GM12878 (cell line): ENCODE results near the gene TECPR1. TPM values are rescaled to one million over a fixed set of nuclear protein-coding genes. Genes with fewer than 3 reads are reported as not detected.

Source experiments
- ATAC-seq: fragments of 200-7000 bp; cut with Tn5 transposase; 3 replicates; pipeline ENCODE4 v1.9.1; 2020; ENCODE audit warnings: mild to moderate bottlenecking, moderate library complexity
- BruUV-seq: library from RNA; stranded (reverse); fragments of 400-500 nt; replicated peaks from 2 replicates; lab custom pipeline; 2021; lab: Mats Ljungman, UMichigan
- CTCF ChIA-PET: fragments of 300-600 bp; sonication (Branson Sonifier 250); formaldehyde crosslinking; extraction: SDS; loops from one replicate; lab custom pipeline; 2021; ENCODE audit warnings: inconsistent platforms; lab: Yijun Ruan, JAX
- POLR2A ChIA-PET: fragments of 350-600 bp; formaldehyde crosslinking; extraction: SDS; loops from one replicate; lab custom pipeline; 2021; ENCODE audit warnings: inconsistent platforms; lab: Charles Lee
- RAD21 ChIA-PET: fragments of 300-600 bp; sonication (Branson Sonifier 250); formaldehyde crosslinking; loops from one replicate; lab custom pipeline; 2023; ENCODE audit warnings: antibody characterized with exemption; ENCODE audit not compliant: unreplicated experiment; lab: Charles Lee
- SMC1A ChIA-PET: fragments of 300-600 bp; sonication (Branson Sonifier 250); formaldehyde crosslinking; loops from one replicate; lab custom pipeline; 2023; ENCODE audit not compliant: unreplicated experiment, uncharacterized antibody; lab: Charles Lee
- DNase-seq: peaks from one replicate; pipeline ENCODE4 v3.0.0-alpha.2; 2011; ENCODE audit warnings: low read depth, low spot score
- FAIRE-seq: peaks from 3 replicates; lab custom pipeline; 2011; peaks lifted over from hg19 to GRCh38; lab: Jason Lieb, UNC
- H2AFZ ChIP-seq: 2 replicates; pipeline ENCODE4 v1.6.0; 2011; ENCODE audit warnings: low read depth, low read length, control low read depth; ENCODE audit not compliant: control insufficient read depth
- H3K27ac ChIP-seq: 2 replicates; pipeline ENCODE4 v1.5.1; 2011; ENCODE audit warnings: control low read depth; ENCODE audit not compliant: control insufficient read depth, insufficient read depth
- H3K27me3 ChIP-seq, 2 experiments: replicated peaks in 1 of 2; 2 replicates each; pipeline versions ENCODE4 v1.6.0 to v1.6.1; 2011; ENCODE audit warnings: low read length in 1 of 2; ENCODE audit not compliant: control insufficient read depth in 2 of 2, insufficient read depth in 2 of 2
- H3K36me3 ChIP-seq, 2 experiments: 2 replicates each; pipeline ENCODE4 v1.5.1; 2011; ENCODE audit warnings: low read length in 1 of 2; ENCODE audit not compliant: control insufficient read depth in 2 of 2, insufficient read depth in 2 of 2
- H3K4me1 ChIP-seq: 2 replicates; pipeline ENCODE4 v1.6.1; 2011; ENCODE audit warnings: mild to moderate bottlenecking, low read length, moderate library complexity, mixed read lengths; ENCODE audit not compliant: control insufficient read depth, insufficient read depth
- H3K4me2 ChIP-seq: 2 replicates; pipeline ENCODE4 v1.6.0; 2011; ENCODE audit warnings: control low read depth; ENCODE audit not compliant: control insufficient read depth, insufficient read depth
- H3K4me3 ChIP-seq: fragments of 200-600 bp; sonication (generic); 2 replicates; pipeline ENCODE4 v1.5.1; 2016
- H3K79me2 ChIP-seq: 2 replicates; pipeline ENCODE4 v1.6.0; 2011; ENCODE audit warnings: low read length; ENCODE audit not compliant: control insufficient read depth, insufficient read depth
- H3K9ac ChIP-seq: 2 replicates; pipeline ENCODE4 v1.8.0; 2011; ENCODE audit warnings: low read length, control low read depth, mixed read lengths; ENCODE audit not compliant: control insufficient read depth, insufficient read depth
- H3K9me3 ChIP-seq: replicated peaks from 3 replicates; pipeline ENCODE4 v1.5.1; 2011; ENCODE audit warnings: mild to moderate bottlenecking, low read length; ENCODE audit not compliant: control insufficient read depth, insufficient read depth
- H4K20me1 ChIP-seq: 2 replicates; pipeline ENCODE4 v1.6.0; 2011; ENCODE audit not compliant: control insufficient read depth, insufficient read depth
- EGR1 ChIP-seq, 2 experiments: IDR thresholded peaks; 1 replicate in 1 of 2; 2 replicates in 1 of 2; pipeline ENCODE4 v1.6.1; 2011 to 2012; ENCODE audit warnings: low read depth in 2 of 2, low read length in 2 of 2, borderline replicate concordance in 1 of 2, mild to moderate bottlenecking in 1 of 2, moderate library complexity in 1 of 2
- FOXK2 ChIP-seq: fragments of 450-650 bp; IDR thresholded peaks from 2 replicates; pipeline ENCODE4 v1.6.1; 2017; ENCODE audit warnings: mild to moderate bottlenecking, moderate library complexity
- FOXM1 ChIP-seq: IDR thresholded peaks from 2 replicates; pipeline ENCODE4 v1.6.1; 2012; ENCODE audit warnings: low read depth, mild to moderate bottlenecking, inconsistent platforms, low read length, moderate library complexity
- HDAC2 ChIP-seq: fragments of 200-600 bp; sonication (generic); IDR thresholded peaks from 2 replicates; pipeline ENCODE4 v1.6.1; 2017
- MYB ChIP-seq: fragments of 150-350 bp; IDR thresholded peaks from 2 replicates; pipeline ENCODE4 v1.6.1; 2014; ENCODE audit warnings: mild to moderate bottlenecking, low read depth, low read length, borderline replicate concordance
- NR2C2 ChIP-seq: IDR thresholded peaks from 2 replicates; pipeline ENCODE4 v1.6.1; 2011; ENCODE audit warnings: borderline replicate concordance, low read depth; ENCODE audit not compliant: control insufficient read depth, insufficient read length
- PBX3 ChIP-seq: IDR thresholded peaks from 2 replicates; pipeline ENCODE4 v1.6.1; 2011; ENCODE audit warnings: mild to moderate bottlenecking, low read depth, low read length, moderate library complexity; ENCODE audit not compliant: insufficient replicate concordance
- RELA ChIP-seq: fragments of 450-650 bp; IDR thresholded peaks from 2 replicates; pipeline ENCODE4 v1.8.0; 2014; ENCODE audit warnings: borderline replicate concordance; ENCODE audit not compliant: partially characterized antibody
- SIN3A ChIP-seq: IDR thresholded peaks from 2 replicates; pipeline ENCODE4 v1.6.1; 2012; ENCODE audit warnings: low read depth, low read length, improper control_type of control experiment
- SMARCA5 ChIP-seq: fragments of 450-650 bp; IDR thresholded peaks from 2 replicates; pipeline ENCODE4 v1.6.1; 2017; ENCODE audit warnings: mild to moderate bottlenecking
- SREBF1 ChIP-seq: IDR thresholded peaks from 2 replicates; pipeline ENCODE4 v1.6.1; 2012; ENCODE audit warnings: mild to moderate bottlenecking, low read length
- SRF ChIP-seq, 2 experiments: IDR thresholded peaks; 2 replicates each; pipeline ENCODE4 v1.6.1; 2011; ENCODE audit warnings: low read depth in 2 of 2, low read length in 2 of 2, mild to moderate bottlenecking in 1 of 2, moderate library complexity in 1 of 2
- TCF12 ChIP-seq: IDR thresholded peaks from 2 replicates; pipeline ENCODE4 v1.6.1; 2011; ENCODE audit warnings: low read depth, mild to moderate bottlenecking, low read length
- TCF7 ChIP-seq: IDR thresholded peaks from 2 replicates; pipeline ENCODE4 v1.6.1; 2014; ENCODE audit warnings: antibody characterized with exemption, borderline replicate concordance
- WGBS: methylation state at CpG from one replicate; pipeline ENCODE4 v1.1.6; 2016; ENCODE audit warnings: low lambda C conversion rate; ENCODE audit not compliant: insufficient replicate concordance, insufficient coverage; ENCODE audit errors: missing lambda C conversion rate; 5-methylcytosine and 5-hydroxymethylcytosine counted together
- in situ Hi-C: fragments of 300-500 bp; cut with MboI; formaldehyde crosslinking; loops from 9 replicates; pipeline ENCODE4 v1.14.3; 2018; ENCODE audit warnings: mixed read lengths
- intact Hi-C: fragments of 100-400 bp; cut with micrococcal nuclease; formaldehyde crosslinking; loops from one replicate; pipeline ENCODE4 v1.14.2; 2022; ENCODE audit not compliant: unreplicated experiment
- polyA plus RNA-seq, 11 experiments: library from polyadenylated mRNA; depleted of rRNA in 4 of 11; unstranded in 6 of 11; stranded (reverse) in 5 of 11; fragments of >200 nt; fragmentation: Nextera tagmentation in 4 of 11; fragmentation: Illumina TruSeq in 1 of 11; extraction: Ambion mirVana in 4 of 11; extraction: Trizol in 1 of 11; gene quantifications; 1 replicate in 1 of 11; 2 replicates in 10 of 11; pipeline versions ENCODE4 v1.2.1 to v1.2.3, GENCODE V29; 2011 to 2016; ENCODE audit warnings: inconsistent platforms in 2 of 11, missing spikeins in 2 of 11, low read depth in 1 of 11
- total RNA-seq, 4 experiments: library from RNA; depleted of rRNA in 3 of 4; stranded (reverse); fragments of >200 nt in 3 of 4; fragmentation: Illumina TruSeq in 1 of 4; extraction: Trizol in 1 of 4; gene quantifications; 2 replicates each; pipeline versions ENCODE4 v1.2.1 to v1.2.3, GENCODE V29; 2013 to 2021
- TF ChIP-seq, protein P1 (sequence below): fragments of 150-350 bp; IDR thresholded peaks from 2 replicates; pipeline ENCODE4 v1.6.1; 2014; ENCODE audit warnings: mild to moderate bottlenecking, low read depth, low read length

Gene TECPR1
- total and polyA plus RNA-seq, 10 of the 15 experiments (the other 5 are each of a cell fraction or from before 2014, with no cell fraction given) = 0.26 to 16.8 (median 4.2) TPM

GRCh38 chr7:98205162-98205845 lies 46.7 kb downstream of the TECPR1 start:
- RAD21 ChIA-PET = no interaction called here
- peaks cover 5 to 13% of the 10 kb centered on the region in 2 experiments; a peak in 3 of 4 replicates for H3K36me3 ChIP-seq
- H3K4me3 ChIP-seq = no peak overlapping the region
- 98% methylated on average over 31 of the region's 47 CpGs for WGBS
- SMC1A ChIA-PET = no interaction called here
- DNase-seq = no peak
- no peaks in the 10 kb centered on the region for H3K79me2 ChIP-seq
- CTCF ChIA-PET = interaction anchor here (0.8 kb wide), 1 partner anchor 184 kb away, joined by 3 read pairs; no protein-coding TSS in a partner anchor
- no peak for TF ChIP-seq MYB
- TF ChIP-seq FOXK2 = no peak
- TF ChIP-seq, protein P1, sequence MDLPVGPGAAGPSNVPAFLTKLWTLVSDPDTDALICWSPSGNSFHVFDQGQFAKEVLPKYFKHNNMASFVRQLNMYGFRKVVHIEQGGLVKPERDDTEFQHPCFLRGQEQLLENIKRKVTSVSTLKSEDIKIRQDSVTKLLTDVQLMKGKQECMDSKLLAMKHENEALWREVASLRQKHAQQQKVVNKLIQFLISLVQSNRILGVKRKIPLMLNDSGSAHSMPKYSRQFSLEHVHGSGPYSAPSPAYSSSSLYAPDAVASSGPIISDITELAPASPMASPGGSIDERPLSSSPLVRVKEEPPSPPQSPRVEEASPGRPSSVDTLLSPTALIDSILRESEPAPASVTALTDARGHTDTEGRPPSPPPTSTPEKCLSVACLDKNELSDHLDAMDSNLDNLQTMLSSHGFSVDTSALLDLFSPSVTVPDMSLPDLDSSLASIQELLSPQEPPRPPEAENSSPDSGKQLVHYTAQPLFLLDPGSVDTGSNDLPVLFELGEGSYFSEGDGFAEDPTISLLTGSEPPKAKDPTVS = no peak
- no peak for TF ChIP-seq RELA
- no peak for TF ChIP-seq SREBF1
- no peak for TF ChIP-seq SMARCA5
- no peak for TF ChIP-seq EGR1 (IDR thresholded peaks at IDR 0.05; ENCODE audit: borderline replicate concordance in 1 of 2, low read depth in 2 of 2, low read length in 2 of 2)
- no peak for TF ChIP-seq FOXM1
- TF ChIP-seq HDAC2 = no peak
- TF ChIP-seq TCF12 = no peak
- TF ChIP-seq SIN3A = no peak
- no peak for TF ChIP-seq TCF7
- TF ChIP-seq SRF (IDR thresholded peaks at IDR 0.05; ENCODE audit: low read depth in 2 of 2, low read length in 2 of 2) = no peak
- TF ChIP-seq PBX3 = no peak
- no peak for TF ChIP-seq NR2C2
- TF ChIP-seq, all 136 proteins: peak for 0
- Histone ChIP-seq H3K4me1 (peaks cover 35% of the 10 kb centered on the region), H3K27me3 (no peaks in the 10 kb centered on the region), H3K9ac (no peak overlapping the region), H2AFZ (no peak overlapping the region), H4K20me1 (no peaks in the 10 kb centered on the region), H3K27ac (no peak overlapping the region), H3K9me3 (no peaks in the 10 kb centered on the region), H3K4me2 (no peak overlapping the region)
- no peak for FAIRE-seq
- intact Hi-C loops (no loop called here), in situ Hi-C loops (no loop called here)
- no TSS peak for BruUV-seq
- no peak for ATAC-seq
- POLR2A ChIA-PET = no interaction called here
